Right renal pelvis (tissue), 4 donors: ENCODE measurements around the gene TMPRSS15. TPM values are rescaled to one million over a fixed set of nuclear protein-coding genes. Genes with fewer than 3 reads are reported as not detected.

Source experiments
- DNase-seq, 4 donors: peaks; one replicate each; pipeline ENCODE4 v3.0.0-alpha.2; 2013; ENCODE audit warnings: low read depth in 4 of 4, low spot score in 3 of 4, missing footprints in 1 of 4
- polyA plus RNA-seq, 4 donors: library from polyadenylated mRNA; unstranded; fragments of 120-200 nt; gene quantifications; one replicate each; pipeline ENCODE4 v1.2.1, GENCODE V29; 2013; ENCODE audit not compliant: insufficient read length in 4 of 4

The TMPRSS15 gene
- polyA plus RNA-seq, 4 donors, result 0.26 to 0.67 (median 0.34) TPM

DNA sequence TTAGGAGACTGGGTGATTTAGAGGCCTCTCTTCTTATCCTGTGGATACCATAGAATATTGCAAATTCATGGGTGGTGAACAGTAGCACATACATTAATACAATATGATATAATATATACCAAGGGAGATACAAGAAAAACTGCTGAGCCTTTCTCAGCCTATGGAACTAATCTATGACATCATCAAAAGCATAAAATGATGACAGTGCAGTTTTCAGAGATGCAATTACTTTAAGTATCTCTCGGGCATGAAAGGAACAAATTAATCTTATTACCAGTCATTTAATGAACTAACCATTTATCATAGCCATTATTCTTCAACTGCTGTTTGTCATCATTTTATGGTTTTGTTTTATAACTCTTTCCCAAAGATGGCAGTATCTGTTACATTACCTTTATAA, 155.4 kb downstream of the TMPRSS15 start:
- DNase-seq, result no peak

GRCh38 chr21:18245464-18245967, 158.1 kb downstream of the TMPRSS15 start:
- peak in 1 of 4 donors; percentile 29 for DNase-seq

DNA sequence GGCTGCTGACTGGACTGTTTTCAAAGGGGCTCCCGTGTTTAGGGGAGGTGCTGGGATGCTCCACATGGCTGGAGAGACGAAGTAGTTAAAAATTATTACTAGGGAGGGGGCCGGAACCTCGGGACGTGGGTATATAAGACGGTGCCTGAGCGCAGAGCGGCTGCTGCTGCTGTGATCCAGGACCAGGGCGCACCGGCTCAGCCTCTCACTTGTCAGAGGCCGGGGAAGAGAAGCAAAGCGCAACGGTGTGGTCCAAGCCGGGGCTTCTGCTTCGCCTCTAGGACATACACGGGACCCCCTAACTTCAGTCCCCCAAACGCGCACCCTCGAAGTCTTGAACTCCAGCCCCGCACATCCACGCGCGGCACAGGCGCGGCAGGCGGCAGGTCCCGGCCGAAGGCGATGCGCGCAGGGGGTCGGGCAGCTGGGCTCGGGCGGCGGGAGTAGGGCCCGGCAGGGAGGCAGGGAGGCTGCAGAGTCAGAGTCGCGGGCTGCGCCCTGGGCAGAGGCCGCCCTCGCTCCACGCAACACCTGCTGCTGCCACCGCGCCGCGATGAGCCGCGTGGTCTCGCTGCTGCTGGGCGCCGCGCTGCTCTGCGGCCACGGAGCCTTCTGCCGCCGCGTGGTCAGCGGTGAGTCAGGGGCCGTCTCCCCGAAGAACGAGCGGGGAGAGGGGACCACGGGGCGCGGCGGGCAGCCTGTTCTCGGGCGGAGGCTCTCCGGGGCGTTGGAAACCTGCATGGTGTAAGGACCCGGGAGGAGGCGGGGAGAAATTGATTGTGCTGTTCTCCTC, 158.7 kb downstream of the TMPRSS15 start, which contains the start of gene CHODL:
Gene CHODL, plus strand, starts transcription at position 163 of the 793 bp plus-strand sequence. Its CDS starts 391 bp downstream, at position 554.
- DNase-seq, result no peak

DNA sequence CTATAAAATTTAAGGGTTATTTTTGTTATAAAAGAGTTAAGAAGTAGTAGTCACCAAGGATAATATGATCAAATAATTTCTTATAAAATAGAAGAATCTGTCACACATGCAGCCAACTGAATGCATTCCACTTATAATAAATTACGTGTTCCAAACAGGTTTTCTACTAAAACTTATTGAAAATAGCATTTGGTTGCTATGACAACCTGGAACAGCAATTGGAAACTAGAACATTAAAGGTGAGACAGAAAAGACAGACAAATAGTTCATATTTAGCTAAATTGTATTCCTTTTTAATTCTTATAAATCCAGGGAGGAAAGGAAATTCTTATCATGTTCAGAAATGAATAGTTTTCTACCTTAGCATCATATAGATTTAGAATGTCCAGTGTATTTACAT, 168.0 kb downstream of the TMPRSS15 start:
- no peak for DNase-seq

- no peak for DNase-seq
Observed at GRCh38 chr21:18228060-18228739, 175.4 kb downstream of the TMPRSS15 start.

DNA sequence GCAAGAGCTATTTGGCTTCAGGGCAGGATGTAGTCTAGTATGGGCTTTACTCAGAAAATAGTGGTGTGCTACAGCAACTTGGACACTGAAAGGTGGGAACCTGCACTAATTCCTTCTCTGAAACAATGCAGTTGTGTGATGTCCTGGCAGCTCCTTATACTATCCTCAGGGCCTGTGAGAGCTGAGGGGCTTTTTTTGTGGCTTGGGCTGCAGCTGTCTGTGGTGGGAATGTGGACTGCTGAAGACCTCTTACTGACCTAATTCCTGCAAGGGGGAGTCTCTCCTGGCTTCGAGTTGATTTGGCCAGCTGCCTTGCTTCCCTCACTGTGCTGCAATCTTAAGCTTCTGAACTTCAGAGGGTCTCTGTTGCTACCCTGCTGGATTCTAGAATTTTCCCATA, 181.2 kb downstream of the TMPRSS15 start:
- no peak for DNase-seq

DNA sequence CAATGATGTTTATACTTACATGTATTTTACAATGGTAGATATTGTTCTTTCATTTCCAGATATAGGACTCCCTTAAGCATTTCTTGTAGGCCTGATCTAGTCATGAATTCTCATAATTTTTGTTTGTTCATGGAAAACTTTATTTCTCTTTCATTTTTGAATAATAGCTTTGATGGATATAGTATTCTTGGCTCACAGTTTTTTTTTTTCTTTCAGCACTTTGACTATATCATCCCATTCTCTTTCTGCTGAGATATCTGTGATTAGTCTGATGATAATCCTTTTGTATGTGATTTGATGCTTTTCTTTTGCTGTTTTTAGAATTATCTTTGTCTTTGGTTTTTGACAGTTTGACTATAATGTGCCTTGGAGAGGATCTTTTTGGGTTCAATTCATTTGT, 183.1 kb downstream of the TMPRSS15 start:
- no peak for DNase-seq

Other genes with a start within 250 kb of the TMPRSS15 start
- 10 to 100 TPM; 38.5 to 71.5 (median 51.5) TPM for gene CHODL, start 159.0 kb downstream of the TMPRSS15 start, polyA plus RNA-seq